OCI-LY7 (cell line): ENCODE measurements around the gene NPVF. TPM values are rescaled to one million over a fixed set of nuclear protein-coding genes. Genes with fewer than 3 reads are reported as not detected.
A peak's percentile ranks its signal among the peaks of the same experiment; 100 is the strongest.

ENCODE experiments used
- BruUV-seq: library from RNA; stranded (reverse); fragments of 400-500 nt; replicated peaks from 2 replicates; lab custom pipeline; 2021; lab: Mats Ljungman, UMichigan
- CTCF ChIA-PET: fragments of 300-600 bp; sonication (Branson Sonifier 250); formaldehyde crosslinking; loops from one replicate; lab custom pipeline; 2022; ENCODE audit warnings: antibody characterized with exemption; ENCODE audit not compliant: unreplicated experiment; lab: Charles Lee
- POLR2A ChIA-PET: fragments of 300-600 bp; sonication (Branson Sonifier 250); formaldehyde crosslinking; loops from one replicate; lab custom pipeline; 2022; ENCODE audit warnings: antibody characterized with exemption; lab: Charles Lee
- DNase-seq: peaks from one replicate; pipeline ENCODE4 v3.0.0-alpha.2; 2015; ENCODE audit warnings: low spot score
- H2AFZ ChIP-seq: fragments of 200-600 bp; sonication (generic), shearing (Covaris generic); 2 replicates; pipeline ENCODE4 v1.6.1; 2014; ENCODE audit warnings: mild to moderate bottlenecking, antibody characterized with exemption, low read length, moderate library complexity
- H3K27ac ChIP-seq: fragments of 200-600 bp; sonication (generic); 2 replicates; pipeline ENCODE4 v1.5.1; 2014; ENCODE audit warnings: mixed run types, low read depth, mild to moderate bottlenecking, moderate library complexity, low read length, inconsistent platforms; ENCODE audit not compliant: poor library complexity, severe bottlenecking
- H3K36me3 ChIP-seq: fragments of 200-600 bp; sonication (generic); 2 replicates; pipeline ENCODE4 v1.6.1; 2014; ENCODE audit warnings: mild to moderate bottlenecking, antibody characterized with exemption, low read length, moderate library complexity, mixed read lengths; ENCODE audit not compliant: insufficient read depth
- H3K4me1 ChIP-seq: fragments of 200-600 bp; sonication (generic); 2 replicates; pipeline ENCODE4 v1.5.1; 2014; ENCODE audit warnings: mild to moderate bottlenecking, low read length; ENCODE audit not compliant: insufficient read depth, poor library complexity, severe bottlenecking
- H3K4me2 ChIP-seq: fragments of 200-600 bp; sonication (generic); 2 replicates; pipeline ENCODE4 v1.6.1; 2014; ENCODE audit warnings: mild to moderate bottlenecking, low read length
- H3K4me3 ChIP-seq: fragments of 200-600 bp; sonication (generic); 2 replicates; pipeline ENCODE4 v1.5.1; 2014; ENCODE audit warnings: mild to moderate bottlenecking, low read depth, low read length; ENCODE audit not compliant: poor library complexity, severe bottlenecking
- H3K79me2 ChIP-seq: fragments of 200-600 bp; sonication (generic); 2 replicates; pipeline ENCODE4 v1.6.1; 2016; ENCODE audit warnings: low read depth, mild to moderate bottlenecking, low read length, moderate library complexity, mixed read lengths; ENCODE audit not compliant: insufficient read depth
- H3K9me2 ChIP-seq: fragments of 200-600 bp; sonication (generic); 2 replicates; pipeline ENCODE4 v1.6.1; 2016; ENCODE audit warnings: mild to moderate bottlenecking, low read length, mixed read lengths; ENCODE audit not compliant: insufficient read depth
- H3K9me3 ChIP-seq: fragments of 200-600 bp; sonication (generic); 2 replicates; pipeline ENCODE4 v1.6.1; 2014; ENCODE audit warnings: mild to moderate bottlenecking, mixed run types, low read length, mixed read lengths
- H4K20me1 ChIP-seq: fragments of 200-600 bp; sonication (generic); 2 replicates; pipeline ENCODE4 v1.6.1; 2014; ENCODE audit warnings: mild to moderate bottlenecking, antibody characterized with exemption, low read length, moderate library complexity, mixed read lengths; ENCODE audit not compliant: insufficient read depth
- CTCF ChIP-seq: fragments of 200-600 bp; sonication (generic); conservative IDR thresholded peaks from 2 replicates; pipeline ENCODE4 v1.5.1; 2014; ENCODE audit warnings: mild to moderate bottlenecking, antibody characterized with exemption, low read length, moderate library complexity, mixed read lengths
- EZH2phosphoT487 ChIP-seq: fragments of 200-600 bp; sonication (generic); IDR thresholded peaks from 2 replicates; pipeline ENCODE4 v1.6.1; 2018; ENCODE audit warnings: low read depth, borderline replicate concordance, mild to moderate bottlenecking, mixed run types, antibody characterized with exemption, low read length, moderate library complexity, mixed read lengths
- intact Hi-C: fragments of 100-400 bp; cut with micrococcal nuclease; formaldehyde crosslinking; loops from one replicate; pipeline ENCODE4 v1.10.0; 2022; ENCODE audit not compliant: unreplicated experiment
- total RNA-seq, 2 experiments: library from RNA; depleted of rRNA in 1 of 2; stranded (reverse); fragments of >200 nt in 1 of 2; shearing (Covaris generic) in 1 of 2; gene quantifications; 2 replicates each; pipeline ENCODE4 v1.2.3, GENCODE V29; 2014 to 2022

NPVF gene
- total RNA-seq, 2 experiments from 2014 or later, result not detected

- no peaks in the 10 kb centered on the region for H3K9me2 ChIP-seq
- H3K36me3 ChIP-seq, result no peaks in the 10 kb centered on the region
- no peaks in the 10 kb centered on the region for H3K9me3 ChIP-seq
- CTCF ChIA-PET, result interaction anchor here (0.7 to 1.1 kb wide), 2 partner anchors 9 to 306 kb away, joined by 3 read pairs; no protein-coding TSS in a partner anchor
- DNase-seq, result peak; percentile 83
- H3K4me3 ChIP-seq, result no peak overlapping the region
- no peak overlapping the region for H3K27ac ChIP-seq
- no peak for TF ChIP-seq EZH2phosphoT487
- peak; percentile 87 for TF ChIP-seq CTCF
- H3K79me2 ChIP-seq, result no peaks in the 10 kb centered on the region
- H2AFZ ChIP-seq, result peak overlapping the region; percentile 79; the same call in 1 of the 2 replicates
- H4K20me1 ChIP-seq, result no peaks in the 10 kb centered on the region
- no TSS peak for BruUV-seq
- peak overlapping the region; percentile 32; the same call in 1 of the 2 replicates for H3K4me2 ChIP-seq
- intact Hi-C loops, result loop anchor here (1.0 kb wide), 3 partner anchors 130 to 592 kb away; no protein-coding TSS in a partner anchor
- POLR2A ChIA-PET, result interaction anchor here (0.5 kb wide), 1 partner anchor 1839 kb away, joined by 3 read pairs; no protein-coding TSS in a partner anchor
- H3K4me1 ChIP-seq, result peaks cover 16% of the 10 kb centered on the region
These were observed 31.4 kb upstream of the NPVF start for GRCh38 chr7:25259487-25260243.

GRCh38 chr7:25256333-25256819 lies 28.1 kb upstream of the NPVF start:
- Histone ChIP-seq H3K4me1 (peaks cover 11% of the 10 kb centered on the region), H3K4me2 (no peak overlapping the region), H2AFZ (no peak overlapping the region), H3K27ac (no peak overlapping the region), H3K9me2 (no peaks in the 10 kb centered on the region), H3K36me3 (no peaks in the 10 kb centered on the region), H3K4me3 (no peak overlapping the region), H3K79me2 (no peaks in the 10 kb centered on the region), H3K9me3 (no peaks in the 10 kb centered on the region), H4K20me1 (no peaks in the 10 kb centered on the region)
- no peak for DNase-seq
- TF ChIP-seq EZH2phosphoT487, result no peak
- no TSS peak for BruUV-seq
- CTCF ChIA-PET, result interaction anchor here (0.5 kb wide), 1 partner anchor 131 kb away, joined by 3 read pairs; no protein-coding TSS in a partner anchor
- POLR2A ChIA-PET, result interaction anchor here (0.8 kb wide), 1 partner anchor 56 kb away, joined by 3 read pairs; no protein-coding TSS in a partner anchor
- intact Hi-C loops, result no loop called here

DNA sequence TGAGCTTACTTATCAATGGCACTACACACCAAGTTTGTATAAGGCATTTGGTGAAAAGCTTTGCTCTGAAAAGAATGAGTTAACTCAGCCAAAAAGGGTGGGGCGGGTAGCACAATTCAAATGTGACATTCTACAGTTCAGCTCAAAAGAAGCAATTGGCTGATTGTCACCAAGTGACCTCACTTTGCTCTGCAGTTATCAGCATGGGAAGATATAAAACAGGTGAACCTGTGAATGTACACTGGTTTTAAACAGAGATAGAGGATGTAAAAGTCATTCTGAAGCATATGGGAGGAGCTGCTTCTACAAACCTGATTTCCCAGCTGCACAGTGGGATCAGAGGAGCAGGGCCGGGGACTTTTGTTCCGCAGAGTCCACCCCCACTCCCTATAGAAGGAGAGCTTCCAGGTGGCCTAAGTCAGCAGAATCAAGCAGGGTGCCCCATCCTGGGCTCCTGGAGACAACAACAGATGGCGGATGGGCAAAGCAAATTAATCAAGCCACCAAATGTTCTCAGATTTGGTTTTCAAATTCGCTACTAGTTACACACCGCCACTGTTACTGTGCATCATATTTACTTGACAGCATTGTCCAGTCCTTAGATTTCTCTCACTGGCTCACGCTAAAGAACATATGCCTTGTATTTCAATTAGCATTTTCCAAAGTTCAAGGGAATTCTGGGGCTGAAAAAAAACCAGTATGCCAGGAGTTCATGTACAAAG lies 27.5 kb upstream of the NPVF start:
- no peak for TF ChIP-seq EZH2phosphoT487
- no peak for TF ChIP-seq CTCF
- Histone ChIP-seq H3K4me1 (peaks cover 5% of the 10 kb centered on the region), H2AFZ (no peak overlapping the region), H3K4me3 (no peak overlapping the region), H3K4me2 (no peak overlapping the region), H4K20me1 (no peaks in the 10 kb centered on the region), H3K9me2 (no peaks in the 10 kb centered on the region), H3K9me3 (no peaks in the 10 kb centered on the region), H3K79me2 (no peaks in the 10 kb centered on the region), H3K36me3 (no peaks in the 10 kb centered on the region), H3K27ac (no peak overlapping the region)
- ChIA-PET CTCF (no interaction called here), POLR2A (interaction anchor here (0.8 kb wide), 1 partner anchor 55 kb away, joined by 3 read pairs; no protein-coding TSS in a partner anchor)
- no TSS peak for BruUV-seq
- no peak for DNase-seq
- intact Hi-C loops, result no loop called here
